ENCODE measurements around the gene OR5K2. TPM values are rescaled to one million over a fixed set of nuclear protein-coding genes. Genes with fewer than 3 reads are reported as not detected.
A peak's percentile ranks its signal among the peaks of the same experiment; 100 is the strongest.

OR5K2 gene
- total RNA-seq, 1 experiment from 2014 or later, result not detected

DNA sequence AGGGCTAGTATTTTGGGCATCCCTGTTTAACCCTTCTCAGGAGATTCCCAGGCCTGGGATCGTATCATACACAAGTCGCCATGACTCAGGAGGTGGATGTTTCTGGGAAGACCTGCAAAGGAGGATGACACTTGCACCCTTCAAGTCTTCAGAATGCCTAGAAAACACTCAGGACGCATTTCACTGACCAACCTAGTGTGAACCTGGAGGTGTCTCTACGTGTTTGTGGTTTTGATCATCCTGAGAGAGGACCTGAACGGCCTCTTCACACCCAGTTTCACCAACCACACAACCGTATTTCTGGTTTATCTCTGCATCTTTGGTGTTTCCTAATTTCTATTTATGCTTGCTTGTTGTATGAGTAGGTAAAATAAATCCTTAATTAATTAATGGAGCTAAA is 28.0 kb downstream of the OR5K2 start:
- H3K4me3 Mint-ChIP-seq, result no peak overlapping the region
- DNase-seq (ENCODE audit: low spot score) (no peak), ATAC-seq (no peak)
- no peak for TF ChIP-seq ETV6 (CRISPR knock-in tag; IDR thresholded peaks at IDR 0.05)
- TF ChIP-seq, protein P1, sequence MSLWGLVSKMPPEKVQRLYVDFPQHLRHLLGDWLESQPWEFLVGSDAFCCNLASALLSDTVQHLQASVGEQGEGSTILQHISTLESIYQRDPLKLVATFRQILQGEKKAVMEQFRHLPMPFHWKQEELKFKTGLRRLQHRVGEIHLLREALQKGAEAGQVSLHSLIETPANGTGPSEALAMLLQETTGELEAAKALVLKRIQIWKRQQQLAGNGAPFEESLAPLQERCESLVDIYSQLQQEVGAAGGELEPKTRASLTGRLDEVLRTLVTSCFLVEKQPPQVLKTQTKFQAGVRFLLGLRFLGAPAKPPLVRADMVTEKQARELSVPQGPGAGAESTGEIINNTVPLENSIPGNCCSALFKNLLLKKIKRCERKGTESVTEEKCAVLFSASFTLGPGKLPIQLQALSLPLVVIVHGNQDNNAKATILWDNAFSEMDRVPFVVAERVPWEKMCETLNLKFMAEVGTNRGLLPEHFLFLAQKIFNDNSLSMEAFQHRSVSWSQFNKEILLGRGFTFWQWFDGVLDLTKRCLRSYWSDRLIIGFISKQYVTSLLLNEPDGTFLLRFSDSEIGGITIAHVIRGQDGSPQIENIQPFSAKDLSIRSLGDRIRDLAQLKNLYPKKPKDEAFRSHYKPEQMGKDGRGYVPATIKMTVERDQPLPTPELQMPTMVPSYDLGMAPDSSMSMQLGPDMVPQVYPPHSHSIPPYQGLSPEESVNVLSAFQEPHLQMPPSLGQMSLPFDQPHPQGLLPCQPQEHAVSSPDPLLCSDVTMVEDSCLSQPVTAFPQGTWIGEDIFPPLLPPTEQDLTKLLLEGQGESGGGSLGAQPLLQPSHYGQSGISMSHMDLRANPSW (CRISPR knock-in tag; conservative IDR thresholded peaks at IDR 0.05; ENCODE audit: low read depth), result no peak
- TF ChIP-seq GRHL2 (CRISPR knock-in tag; IDR thresholded peaks at IDR 0.05; ENCODE audit: insufficient replicate concordance, severe bottlenecking), result no peak
- no peak for TF ChIP-seq TEAD1 (CRISPR knock-in tag; IDR thresholded peaks at IDR 0.05)
- TF ChIP-seq E2F1 (CRISPR knock-in tag; IDR thresholded peaks at IDR 0.05), result no peak
- TF ChIP-seq RORB (CRISPR knock-in tag; IDR thresholded peaks at IDR 0.05), result no peak
- TF ChIP-seq, protein P2, sequence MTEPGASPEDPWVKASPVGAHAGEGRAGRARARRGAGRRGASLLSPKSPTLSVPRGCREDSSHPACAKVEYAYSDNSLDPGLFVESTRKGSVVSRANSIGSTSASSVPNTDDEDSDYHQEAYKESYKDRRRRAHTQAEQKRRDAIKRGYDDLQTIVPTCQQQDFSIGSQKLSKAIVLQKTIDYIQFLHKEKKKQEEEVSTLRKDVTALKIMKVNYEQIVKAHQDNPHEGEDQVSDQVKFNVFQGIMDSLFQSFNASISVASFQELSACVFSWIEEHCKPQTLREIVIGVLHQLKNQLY (CRISPR knock-in tag; IDR thresholded peaks at IDR 0.05), result no peak
- no peak for TF ChIP-seq ZNF138 (CRISPR knock-in tag; conservative IDR thresholded peaks at IDR 0.05)
- no peak for TF ChIP-seq ZNF219 (CRISPR knock-in tag; IDR thresholded peaks at IDR 0.05; ENCODE audit: borderline replicate concordance)
- CTCF ChIA-PET, result no interaction called here
- POLR2A ChIA-PET, result no interaction called here
- H3K4me1 Mint-ChIP-seq, result peaks cover 16% of the 10 kb centered on the region
- H3K9me3 Mint-ChIP-seq, result no peaks in the 10 kb centered on the region
- no peaks in the 10 kb centered on the region for H3K27me3 Mint-ChIP-seq (ENCODE audit: low read depth)
- H3K36me3 Mint-ChIP-seq, result peaks cover 6% of the 10 kb centered on the region; the same call in 1 of the 2 replicates
- no peak overlapping the region for H3K27ac Mint-ChIP-seq

DNA sequence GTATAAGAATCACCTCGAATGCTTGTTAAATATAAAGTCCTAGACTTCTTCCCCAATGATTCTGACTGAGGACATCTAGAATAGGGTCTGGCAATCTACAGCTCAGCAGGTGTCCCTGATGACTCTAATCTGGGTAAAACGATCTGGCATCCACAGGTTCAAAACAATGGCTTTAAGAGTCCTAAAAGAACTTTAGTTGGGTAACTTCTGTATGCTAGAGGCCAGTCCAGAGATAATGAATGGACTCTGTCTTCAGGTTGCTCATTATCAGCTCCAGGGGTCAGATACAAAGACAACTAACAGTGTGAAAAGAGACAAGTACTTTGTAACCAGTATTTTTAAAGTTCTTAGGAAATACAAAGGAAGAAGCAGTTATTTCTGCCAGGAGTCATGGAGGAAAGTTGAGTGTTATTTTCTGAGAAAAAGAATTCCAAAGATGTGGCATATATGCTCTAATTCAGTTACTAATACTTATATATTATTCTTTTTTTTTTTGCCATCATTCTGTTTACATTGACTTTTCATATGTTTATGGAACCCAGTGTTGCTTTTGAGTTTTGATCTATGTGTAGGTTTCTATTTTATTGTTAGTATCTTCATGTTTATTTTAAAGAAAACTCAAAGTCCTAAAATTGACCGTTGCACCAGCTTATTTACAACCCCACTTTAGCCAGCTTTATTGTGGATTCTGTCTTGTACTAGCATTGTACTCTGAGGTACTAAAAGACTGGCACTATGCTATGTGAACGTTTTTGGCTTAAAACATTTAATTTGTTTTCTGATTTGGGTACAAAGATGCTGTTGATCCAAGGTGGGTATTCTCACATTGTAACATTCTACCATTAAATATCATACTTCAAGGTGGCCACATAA is 31.2 kb downstream of the OR5K2 start:
- peak; percentile 46 for ATAC-seq
- no peaks in the 10 kb centered on the region for H3K9me3 Mint-ChIP-seq
- POLR2A ChIA-PET, result no interaction called here
- TF ChIP-seq ZNF232 (CRISPR knock-in tag; IDR thresholded peaks at IDR 0.05) (no peak), TEAD1 (CRISPR knock-in tag; IDR thresholded peaks at IDR 0.05) (no peak), NFE2L1 (CRISPR knock-in tag; IDR thresholded peaks at IDR 0.05) (no peak), ZNF263 (CRISPR knock-in tag; IDR thresholded peaks at IDR 0.05; ENCODE audit: low read depth) (no peak), FOXP1 (CRISPR knock-in tag; IDR thresholded peaks at IDR 0.05; ENCODE audit: borderline replicate concordance) (no peak), ZNF317 (CRISPR knock-in tag; IDR thresholded peaks at IDR 0.05; ENCODE audit: borderline replicate concordance, low read depth) (no peak), SOX15 (CRISPR knock-in tag; IDR thresholded peaks at IDR 0.05) (no peak), CREM (CRISPR knock-in tag; IDR thresholded peaks at IDR 0.05) (no peak), TP53 (CRISPR knock-in tag; IDR thresholded peaks at IDR 0.05) (no peak), ZMAT4 (CRISPR knock-in tag; IDR thresholded peaks at IDR 0.05) (no peak), MAX (CRISPR knock-in tag; IDR thresholded peaks at IDR 0.05) (no peak), CTCF (IDR thresholded peaks at IDR 0.05) (no peak), ZNF532 (CRISPR knock-in tag; IDR thresholded peaks at IDR 0.05; ENCODE audit: borderline replicate concordance) (no peak)
- TF ChIP-seq, protein P3, sequence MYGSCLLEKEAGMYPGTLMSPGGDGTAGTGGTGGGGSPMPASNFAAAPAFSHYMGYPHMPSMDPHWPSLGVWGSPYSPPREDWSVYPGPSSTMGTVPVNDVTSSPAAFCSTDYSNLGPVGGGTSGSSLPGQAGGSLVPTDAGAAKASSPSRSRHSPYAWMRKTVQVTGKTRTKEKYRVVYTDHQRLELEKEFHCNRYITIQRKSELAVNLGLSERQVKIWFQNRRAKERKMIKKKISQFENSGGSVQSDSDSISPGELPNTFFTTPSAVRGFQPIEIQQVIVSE (CRISPR knock-in tag; IDR thresholded peaks at IDR 0.05; ENCODE audit: borderline replicate concordance), result no peak

More for the DNA sequence above, 31.2 kb downstream of the OR5K2 start:
- Mint-ChIP-seq H3K36me3 (no peaks in the 10 kb centered on the region), H3K27ac (no peak overlapping the region), H3K4me1 (peaks cover 3% of the 10 kb centered on the region), H3K27me3 (ENCODE audit: low read depth) (no peaks in the 10 kb centered on the region), H3K4me3 (no peak overlapping the region)
- no peak for DNase-seq (ENCODE audit: low spot score)
- CTCF ChIA-PET, result no interaction called here

All from WTC11 (cell line).